ENCODE measurements around the gene SPINK8.

- TF ChIP-seq CTCF (IDR thresholded peaks at IDR 0.05) = no peak
- no peak for TF ChIP-seq POLR2AphosphoS5 (IDR thresholded peaks at IDR 0.05)
- no peak for TF ChIP-seq EP300 (IDR thresholded peaks at IDR 0.05)
These were observed 36.8 kb downstream of the SPINK8 start for GRCh38 chr3:48296699-48297098.

Measured in esophagus muscularis mucosa (tissue), 4 donors.